IMR-90 (cell line): ENCODE measurements around the gene LRP5. TPM values are rescaled to one million over a fixed set of nuclear protein-coding genes. Genes with fewer than 3 reads are reported as not detected.

Source experiments
- ATAC-seq: fragments of 200-7000 bp; cut with Tn5 transposase; 2 replicates; pipeline ENCODE4 v1.9.1; 2020; ENCODE audit warnings: low read depth, mild to moderate bottlenecking, moderate library complexity
- BruUV-seq: library from RNA; stranded (reverse); fragments of 400-500 nt; replicated peaks from 2 replicates; lab custom pipeline; 2021; lab: Mats Ljungman, UMichigan
- CTCF ChIA-PET: fragments of 300-600 bp; formaldehyde crosslinking; extraction: SDS; loops from one replicate; lab custom pipeline; 2021; ENCODE audit warnings: antibody characterized with exemption; lab: Yijun Ruan, JAX
- POLR2A ChIA-PET: fragments of 300-600 bp; sonication (Branson Sonifier 250); formaldehyde crosslinking; loops from one replicate; lab custom pipeline; 2022; ENCODE audit warnings: antibody characterized with exemption; ENCODE audit not compliant: unreplicated experiment; lab: Charles Lee
- DNase-seq: peaks from one replicate; pipeline ENCODE4 v3.0.0; 2013
- H2AFZ ChIP-seq: replicated peaks from 2 replicates; pipeline ENCODE3; 2013; ENCODE audit warnings: low read length, mild to moderate bottlenecking; ENCODE audit not compliant: poor library complexity
- H2AK5ac ChIP-seq: 2 replicates; pipeline ENCODE4 v1.6.1; 2013; ENCODE audit warnings: low read depth, low read length, inconsistent platforms
- H2AK9ac ChIP-seq: replicated peaks from 2 replicates; pipeline ENCODE3; 2013; ENCODE audit warnings: mild to moderate bottlenecking, low read depth, low read length, moderate library complexity; ENCODE audit not compliant: poor library complexity
- H2BK120ac ChIP-seq: 2 replicates; pipeline ENCODE4 v1.6.1; 2013; ENCODE audit warnings: low read depth, low read length, inconsistent platforms
- H2BK15ac ChIP-seq: 3 replicates; pipeline ENCODE4 v1.6.1; 2013; ENCODE audit warnings: low read depth, low read length, inconsistent platforms
- H2BK20ac ChIP-seq: 2 replicates; pipeline ENCODE4 v1.6.1; 2013; ENCODE audit warnings: low read depth, mild to moderate bottlenecking, inconsistent platforms, low read length, moderate library complexity
- H2BK5ac ChIP-seq: 2 replicates; pipeline ENCODE4 v1.6.1; 2013; ENCODE audit warnings: mild to moderate bottlenecking, low read depth, low read length, inconsistent platforms; ENCODE audit not compliant: poor library complexity, severe bottlenecking
- H3K14ac ChIP-seq: replicated peaks from 2 replicates; pipeline ENCODE4 v1.6.1; 2013; ENCODE audit warnings: low read depth, low read length, inconsistent platforms
- H3K18ac ChIP-seq: 2 replicates; pipeline ENCODE4 v1.6.1; 2013; ENCODE audit warnings: low read depth, low read length, control low read depth
- H3K23ac ChIP-seq: 2 replicates; pipeline ENCODE4 v1.6.1; 2013; ENCODE audit warnings: low read depth, low read length, inconsistent platforms
- H3K27ac ChIP-seq: 2 replicates; pipeline ENCODE4 v1.5.1; 2013; ENCODE audit warnings: mild to moderate bottlenecking, control low read depth, low read length; ENCODE audit not compliant: insufficient read depth
- H3K27me3 ChIP-seq: 2 replicates; pipeline ENCODE4 v1.6.1; 2013; ENCODE audit warnings: low read length; ENCODE audit not compliant: control insufficient read depth, insufficient read depth
- H3K36me3 ChIP-seq: 2 replicates; pipeline ENCODE4 v1.6.1; 2013; ENCODE audit warnings: low read length, mixed read lengths; ENCODE audit not compliant: control insufficient read depth, insufficient read depth
- H3K4ac ChIP-seq: 2 replicates; pipeline ENCODE4 v1.6.1; 2013; ENCODE audit warnings: low read depth, low read length, inconsistent platforms
- H3K4me1 ChIP-seq: 2 replicates; pipeline ENCODE4 v1.6.1; 2013; ENCODE audit warnings: low read length, mixed read lengths; ENCODE audit not compliant: control insufficient read depth, insufficient read depth
- H3K4me2 ChIP-seq: 2 replicates; pipeline ENCODE4 v1.6.1; 2013; ENCODE audit warnings: low read depth, mild to moderate bottlenecking, control low read depth, low read length, moderate library complexity
- H3K4me3 ChIP-seq: 2 replicates; pipeline ENCODE4 v1.5.1; 2013; ENCODE audit warnings: low read depth, mild to moderate bottlenecking, control low read depth, low read length, moderate library complexity; ENCODE audit not compliant: insufficient read depth
- H3K56ac ChIP-seq: 2 replicates; pipeline ENCODE4 v1.6.1; 2013; ENCODE audit warnings: low read length, inconsistent platforms; ENCODE audit not compliant: insufficient read depth; ENCODE audit errors: extremely low read depth
- H3K79me1 ChIP-seq, 2 experiments: 2 replicates each; pipeline ENCODE4 v1.6.1; 2013; ENCODE audit warnings: low read length in 2 of 2, inconsistent platforms in 1 of 2, low read depth in 1 of 2
- H3K9ac ChIP-seq: 2 replicates; pipeline ENCODE4 v1.6.1; 2013; ENCODE audit warnings: low read depth, low read length, control low read depth
- H3K9me1 ChIP-seq: 2 replicates; pipeline ENCODE4 v1.6.1; 2013; ENCODE audit warnings: low read length, inconsistent platforms; ENCODE audit not compliant: insufficient read depth
- H3K9me3 ChIP-seq: 2 replicates; pipeline ENCODE4 v1.6.1; 2013; ENCODE audit warnings: low read length; ENCODE audit not compliant: control insufficient read depth, insufficient read depth
- H4K20me1 ChIP-seq: 2 replicates; pipeline ENCODE4 v1.6.1; 2013; ENCODE audit warnings: low read length, inconsistent platforms; ENCODE audit not compliant: insufficient read depth
- H4K5ac ChIP-seq: 2 replicates; pipeline ENCODE4 v1.6.1; 2013; ENCODE audit warnings: mild to moderate bottlenecking, low read depth, low read length, control low read depth
- H4K8ac ChIP-seq, 2 experiments: 2 replicates each; pipeline ENCODE4 v1.6.1; 2013; ENCODE audit warnings: low read depth in 2 of 2, low read length in 2 of 2, control low read depth in 1 of 2, inconsistent platforms in 1 of 2
- H4K91ac ChIP-seq: 2 replicates; pipeline ENCODE4 v1.6.1; 2013; ENCODE audit warnings: low read depth, low read length, inconsistent platforms; ENCODE audit not compliant: insufficient read depth
- BHLHE40 ChIP-seq: fragments of 150-350 bp; IDR thresholded peaks from 2 replicates; pipeline ENCODE4 v1.6.1; 2016; ENCODE audit warnings: mild to moderate bottlenecking, low read depth, low read length
- CEBPB ChIP-seq: IDR thresholded peaks from 2 replicates; pipeline ENCODE4 v1.6.1; 2012; ENCODE audit warnings: low read depth, low read length, improper control_type of control experiment
- CHD1 ChIP-seq: IDR thresholded peaks from 2 replicates; pipeline ENCODE4 v1.6.1; 2012; ENCODE audit warnings: low read depth, low read length, improper control_type of control experiment
- FOS ChIP-seq: fragments of 150-350 bp; IDR thresholded peaks from 2 replicates; pipeline ENCODE4 v1.6.1; 2016; ENCODE audit warnings: low read depth, low read length
- MAFK ChIP-seq: IDR thresholded peaks from 2 replicates; pipeline ENCODE4 v1.6.1; 2012; ENCODE audit warnings: low read depth, low read length, improper control_type of control experiment
- MAZ ChIP-seq: IDR thresholded peaks from 2 replicates; pipeline ENCODE4 v1.6.1; 2012; ENCODE audit warnings: low read depth, mild to moderate bottlenecking, low read length, improper control_type of control experiment, moderate library complexity, borderline replicate concordance
- MXI1 ChIP-seq: IDR thresholded peaks from 2 replicates; pipeline ENCODE4 v1.6.1; 2012; ENCODE audit warnings: low read depth, mild to moderate bottlenecking, low read length, moderate library complexity, borderline replicate concordance
- NFE2L2 ChIP-seq: fragments of 150-350 bp; IDR thresholded peaks from 2 replicates; pipeline ENCODE4 v1.6.1; 2016; ENCODE audit warnings: low read depth, mild to moderate bottlenecking, low read length
- POLR2A ChIP-seq: IDR thresholded peaks from 2 replicates; pipeline ENCODE4 v1.6.1; 2012; ENCODE audit warnings: mild to moderate bottlenecking, low read depth, low read length
- RAD21 ChIP-seq: IDR thresholded peaks from 2 replicates; pipeline ENCODE4 v1.6.1; 2012; ENCODE audit warnings: low read length, improper control_type of control experiment
- RCOR1 ChIP-seq: IDR thresholded peaks from 2 replicates; pipeline ENCODE4 v1.6.1; 2012; ENCODE audit warnings: mild to moderate bottlenecking, low read length, improper control_type of control experiment; ENCODE audit not compliant: insufficient replicate concordance
- RFX5 ChIP-seq: IDR thresholded peaks from 2 replicates; pipeline ENCODE4 v1.8.0; 2012; ENCODE audit warnings: low read depth, mild to moderate bottlenecking, low read length, moderate library complexity
- SMC3 ChIP-seq: fragments of 150-350 bp; IDR thresholded peaks from 2 replicates; pipeline ENCODE4 v1.6.1; 2016; ENCODE audit warnings: low read depth, mild to moderate bottlenecking, antibody characterized with exemption, low read length, moderate library complexity
- WGBS, 2 experiments: methylation state at CpG; one replicate each; pipeline versions ENCODE4 v1.1.5 to v1.1.7; 2013; ENCODE audit warnings: missing lambda C conversion rate in 2 of 2; ENCODE audit not compliant: insufficient read length in 1 of 2; ENCODE audit errors: extremely low coverage in 2 of 2; 5-methylcytosine and 5-hydroxymethylcytosine counted together
- dilution Hi-C: fragments of 300-500 bp; cut with HindIII; formaldehyde crosslinking; loops from one replicate; pipeline ENCODE4 v1.14.3; 2018; ENCODE audit warnings: low sequenced_read_pairs; ENCODE audit not compliant: unreplicated experiment
- in situ Hi-C: fragments of 300-500 bp; cut with MboI; formaldehyde crosslinking; loops from 3 replicates; pipeline ENCODE4 v1.14.3; 2019; ENCODE audit warnings: low sequenced_read_pairs, inconsistent platforms, mixed read lengths
- intact Hi-C: fragments of 100-400 bp; cut with micrococcal nuclease; formaldehyde crosslinking; loops from 2 replicates; pipeline ENCODE4 v1.10.0; 2022
- polyA plus RNA-seq, 3 experiments: library from polyadenylated mRNA; depleted of rRNA; stranded (reverse); fragments of >200 nt; gene quantifications; 2 replicates each; pipeline ENCODE4 v1.2.3, GENCODE V29; 2012; ENCODE audit warnings: low replicate concordance in 1 of 3
- total RNA-seq: library from RNA; depleted of rRNA; stranded (reverse); fragments of >200 nt; gene quantifications from 2 replicates; pipeline ENCODE4 v1.2.3, GENCODE V29; 2012
- TF ChIP-seq, protein P1 (sequence below): fragments of 150-350 bp; IDR thresholded peaks from 2 replicates; pipeline ENCODE4 v1.6.1; 2016; ENCODE audit warnings: low read depth, mild to moderate bottlenecking, low read length, moderate library complexity, borderline replicate concordance
- TF ChIP-seq, protein P2 (sequence below): conservative IDR thresholded peaks from 2 replicates; pipeline ENCODE4 v1.5.1; 2012; ENCODE audit warnings: mild to moderate bottlenecking, low read depth, low read length, improper control_type of control experiment
- TF ChIP-seq, protein P3 (sequence below): fragments of 150-350 bp; IDR thresholded peaks from 2 replicates; pipeline ENCODE4 v1.6.1; 2017; ENCODE audit warnings: mild to moderate bottlenecking, antibody characterized with exemption, low read length, low read depth

The LRP5 gene
- total and polyA plus RNA-seq, 2 of the 4 experiments (the other 2 are of a cell fraction): 10.4 to 15.0 TPM

DNA sequence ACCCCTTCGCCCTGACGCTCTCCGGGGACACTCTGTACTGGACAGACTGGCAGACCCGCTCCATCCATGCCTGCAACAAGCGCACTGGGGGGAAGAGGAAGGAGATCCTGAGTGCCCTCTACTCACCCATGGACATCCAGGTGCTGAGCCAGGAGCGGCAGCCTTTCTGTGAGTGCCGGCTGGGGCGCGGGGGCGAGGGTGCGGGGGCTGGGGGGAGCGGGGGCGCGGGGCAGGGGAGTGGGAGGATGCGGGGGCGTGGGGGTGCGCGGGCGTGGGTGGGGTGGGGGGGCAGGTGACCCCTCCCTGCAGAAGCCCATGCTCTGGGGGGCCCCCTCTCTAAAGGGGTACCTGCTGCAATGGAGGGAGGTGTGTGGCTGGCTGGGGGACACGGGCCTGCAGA is 51.4 kb downstream of the LRP5 start:
- CTCF ChIA-PET: no interaction called here
- POLR2A ChIA-PET: no interaction called here
- H2BK20ac ChIP-seq: no peak overlapping the region

More for the DNA sequence above, 51.4 kb downstream of the LRP5 start:
- H2BK5ac ChIP-seq: no peak overlapping the region
- no peak overlapping the region for H3K4ac ChIP-seq
- no peak overlapping the region for H3K4me2 ChIP-seq
- H4K20me1 ChIP-seq: no peaks in the 10 kb centered on the region; the same call in 1 of the 2 replicates
- no TSS peak for BruUV-seq
- H3K79me1 ChIP-seq: peaks cover 0 to 6% of the 10 kb centered on the region in 2 experiments; a peak in 1 of 4 replicates
- no peak for DNase-seq
- H3K14ac ChIP-seq: no peak overlapping the region
- H4K5ac ChIP-seq: no peak overlapping the region
- H2AFZ ChIP-seq: no peak overlapping the region
- H3K56ac ChIP-seq: no peak overlapping the region
- no CpG with 5 or more reads among the region's 20 CpGs for WGBS, 2 experiments
- H4K91ac ChIP-seq: no peak overlapping the region
- H2AK9ac ChIP-seq: no peak overlapping the region
- no peak overlapping the region for H3K4me3 ChIP-seq
- no peak overlapping the region for H3K9ac ChIP-seq
- intact Hi-C loops (no loop called here), dilution Hi-C loops (no loop called here), in situ Hi-C loops (no loop called here)
- peaks cover 3% of the 10 kb centered on the region; the same call in 1 of the 2 replicates for H3K9me3 ChIP-seq
- TF ChIP-seq MAZ: no peak
- no peak for TF ChIP-seq BHLHE40
- TF ChIP-seq MXI1: no peak
- no peak for TF ChIP-seq POLR2A
- no peak for TF ChIP-seq NFE2L2
- TF ChIP-seq RFX5: no peak
- TF ChIP-seq SMC3: no peak
- no peak for TF ChIP-seq FOS
- TF ChIP-seq, protein P1, sequence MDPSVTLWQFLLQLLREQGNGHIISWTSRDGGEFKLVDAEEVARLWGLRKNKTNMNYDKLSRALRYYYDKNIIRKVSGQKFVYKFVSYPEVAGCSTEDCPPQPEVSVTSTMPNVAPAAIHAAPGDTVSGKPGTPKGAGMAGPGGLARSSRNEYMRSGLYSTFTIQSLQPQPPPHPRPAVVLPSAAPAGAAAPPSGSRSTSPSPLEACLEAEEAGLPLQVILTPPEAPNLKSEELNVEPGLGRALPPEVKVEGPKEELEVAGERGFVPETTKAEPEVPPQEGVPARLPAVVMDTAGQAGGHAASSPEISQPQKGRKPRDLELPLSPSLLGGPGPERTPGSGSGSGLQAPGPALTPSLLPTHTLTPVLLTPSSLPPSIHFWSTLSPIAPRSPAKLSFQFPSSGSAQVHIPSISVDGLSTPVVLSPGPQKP: no peak
- TF ChIP-seq CHD1: no peak
- TF ChIP-seq MAFK: no peak
- no peak for TF ChIP-seq RAD21
- TF ChIP-seq CEBPB: no peak
- TF ChIP-seq, protein P2, sequence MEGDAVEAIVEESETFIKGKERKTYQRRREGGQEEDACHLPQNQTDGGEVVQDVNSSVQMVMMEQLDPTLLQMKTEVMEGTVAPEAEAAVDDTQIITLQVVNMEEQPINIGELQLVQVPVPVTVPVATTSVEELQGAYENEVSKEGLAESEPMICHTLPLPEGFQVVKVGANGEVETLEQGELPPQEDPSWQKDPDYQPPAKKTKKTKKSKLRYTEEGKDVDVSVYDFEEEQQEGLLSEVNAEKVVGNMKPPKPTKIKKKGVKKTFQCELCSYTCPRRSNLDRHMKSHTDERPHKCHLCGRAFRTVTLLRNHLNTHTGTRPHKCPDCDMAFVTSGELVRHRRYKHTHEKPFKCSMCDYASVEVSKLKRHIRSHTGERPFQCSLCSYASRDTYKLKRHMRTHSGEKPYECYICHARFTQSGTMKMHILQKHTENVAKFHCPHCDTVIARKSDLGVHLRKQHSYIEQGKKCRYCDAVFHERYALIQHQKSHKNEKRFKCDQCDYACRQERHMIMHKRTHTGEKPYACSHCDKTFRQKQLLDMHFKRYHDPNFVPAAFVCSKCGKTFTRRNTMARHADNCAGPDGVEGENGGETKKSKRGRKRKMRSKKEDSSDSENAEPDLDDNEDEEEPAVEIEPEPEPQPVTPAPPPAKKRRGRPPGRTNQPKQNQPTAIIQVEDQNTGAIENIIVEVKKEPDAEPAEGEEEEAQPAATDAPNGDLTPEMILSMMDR: no peak
- TF ChIP-seq, protein P3, sequence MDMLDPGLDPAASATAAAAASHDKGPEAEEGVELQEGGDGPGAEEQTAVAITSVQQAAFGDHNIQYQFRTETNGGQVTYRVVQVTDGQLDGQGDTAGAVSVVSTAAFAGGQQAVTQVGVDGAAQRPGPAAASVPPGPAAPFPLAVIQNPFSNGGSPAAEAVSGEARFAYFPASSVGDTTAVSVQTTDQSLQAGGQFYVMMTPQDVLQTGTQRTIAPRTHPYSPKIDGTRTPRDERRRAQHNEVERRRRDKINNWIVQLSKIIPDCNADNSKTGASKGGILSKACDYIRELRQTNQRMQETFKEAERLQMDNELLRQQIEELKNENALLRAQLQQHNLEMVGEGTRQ: no peak
- no peak for TF ChIP-seq RCOR1
- ATAC-seq: no peak
- H3K27me3 ChIP-seq: no peaks in the 10 kb centered on the region
- no peak overlapping the region for H3K23ac ChIP-seq
- no peak overlapping the region for H2AK5ac ChIP-seq
- H3K9me1 ChIP-seq: no peaks in the 10 kb centered on the region
- no peak overlapping the region for H3K18ac ChIP-seq
- no peak overlapping the region for H4K8ac ChIP-seq
- H2BK120ac ChIP-seq: no peak overlapping the region
- no peak overlapping the region for H2BK15ac ChIP-seq
- no peak overlapping the region for H3K27ac ChIP-seq
- peaks cover 41% of the 10 kb centered on the region for H3K36me3 ChIP-seq
- H3K4me1 ChIP-seq: no peaks in the 10 kb centered on the region
